Astrocyte of the spinal cord (primary cell): ENCODE measurements around the gene GTSE1.

ENCODE experiments used
- DNase-seq: peaks from one replicate; pipeline ENCODE4 v3.0.0; 2011; ENCODE audit warnings: low read depth, low spot score
- H3K4me3 ChIP-seq: 2 replicates; pipeline ENCODE4 v1.5.1; 2011; ENCODE audit warnings: low read depth, mild to moderate bottlenecking, low read length, moderate library complexity
- CTCF ChIP-seq: IDR thresholded peaks from 2 replicates; pipeline ENCODE4 v1.5.1; 2012; ENCODE audit warnings: low read depth, mild to moderate bottlenecking, low read length, inconsistent platforms
- in situ Hi-C: cut with HindIII; loops from 2 replicates; pipeline ENCODE4 v1.10.0; 2017; ENCODE audit warnings: low sequenced_read_pairs

The GTSE1 gene

GRCh38 chr22:46289244-46289891 is 7.3 kb upstream of the GTSE1 start:
- in situ Hi-C loops, result no loop called here
- TF ChIP-seq CTCF, result no peak
- H3K4me3 ChIP-seq, result no peak overlapping the region
- no peak for DNase-seq

GRCh38 chr22:46290121-46290842 is 6.4 kb upstream of the GTSE1 start:
- H3K4me3 ChIP-seq, result no peak overlapping the region
- in situ Hi-C loops, result no loop called here
- no peak for DNase-seq
- TF ChIP-seq CTCF, result no peak

GRCh38 chr22:46290843-46291785 is 5.6 kb upstream of the GTSE1 start:
- in situ Hi-C loops, result no loop called here
- no peak overlapping the region for H3K4me3 ChIP-seq
- no peak for DNase-seq
- no peak for TF ChIP-seq CTCF

- no peak for DNase-seq
- in situ Hi-C loops, result no loop called here
- no peak overlapping the region for H3K4me3 ChIP-seq
- no peak for TF ChIP-seq CTCF
Measured at GRCh38 chr22:46292173-46292572, 4.5 kb upstream of the GTSE1 start.

- in situ Hi-C loops, result no loop called here
- no peak for DNase-seq
Measured at GRCh38 chr22:46292732-46293131, 3.9 kb upstream of the GTSE1 start.

More at GRCh38 chr22:46292732-46293131, 3.9 kb upstream of the GTSE1 start:
- no peak overlapping the region for H3K4me3 ChIP-seq
- no peak for TF ChIP-seq CTCF
